ENCODE data around the gene STAB1. TPM values are rescaled to one million over a fixed set of nuclear protein-coding genes. Genes with fewer than 3 reads are reported as not detected.

STAB1 gene
- total and polyA plus RNA-seq, 2 donors (not counting 1 experiment from before 2014, with no cell fraction given) = under 0.01 to 0.09 TPM

GRCh38 chr3:52490035-52490938, 4.9 kb upstream of the STAB1 start:
- Histone ChIP-seq H3K27me3 (ENCODE audit: control insufficient read depth, insufficient read depth, low read length) (no peaks in the 10 kb centered on the region), H3K27ac (ENCODE audit: insufficient read depth, low read length) (no peak overlapping the region), H3K36me3 (ENCODE audit: control insufficient read depth, insufficient read depth, low read length) (peaks cover 52% of the 10 kb centered on the region), H3K79me2 (ENCODE audit: control insufficient read depth, insufficient read depth, low read length) (no peaks in the 10 kb centered on the region), H3K4me1 (ENCODE audit: control insufficient read depth, extremely low read depth, insufficient read depth, low read length) (peaks cover 3% of the 10 kb centered on the region), H2AFZ (ENCODE audit: low read length) (no peak overlapping the region), H3K9ac (ENCODE audit: insufficient read depth, low read length) (no peak overlapping the region), H3K4me3 (replicated peaks in 1 of 4; ENCODE audit: control extremely low read depth in 1 of 4, insufficient read depth in 1 of 4, low read depth in 3 of 4, low read length in 4 of 4) (no peak overlapping the region), H4K20me1 (ENCODE audit: control insufficient read depth, extremely low read depth, insufficient read depth, low read length) (no peaks in the 10 kb centered on the region), H3K9me3 (ENCODE audit: control insufficient read depth, insufficient read depth, low read depth, low read length) (no peaks in the 10 kb centered on the region), H3K4me2 (ENCODE audit: extremely low read depth, insufficient read depth, low read length) (no peak overlapping the region)
- TF ChIP-seq EZH2 (IDR thresholded peaks at IDR 0.05; ENCODE audit: low read length, missing control alignments) = no peak
- no peak for TF ChIP-seq CTCF (conservative IDR thresholded peaks at IDR 0.05 in 1 of 2, IDR thresholded peaks at IDR 0.05 in 1 of 2; ENCODE audit: low read depth in 1 of 2, low read length in 2 of 2)
- DNase-seq (ENCODE audit: low read depth in 2 of 2) = no peak

- no peaks in the 10 kb centered on the region for H3K9me3 ChIP-seq (ENCODE audit: control insufficient read depth, insufficient read depth, low read depth, low read length)
- H3K4me2 ChIP-seq (ENCODE audit: extremely low read depth, insufficient read depth, low read length) = no peak overlapping the region
- no peaks in the 10 kb centered on the region for H3K79me2 ChIP-seq (ENCODE audit: control insufficient read depth, insufficient read depth, low read length)
- H4K20me1 ChIP-seq (ENCODE audit: control insufficient read depth, extremely low read depth, insufficient read depth, low read length) = no peaks in the 10 kb centered on the region
- H3K27me3 ChIP-seq (ENCODE audit: control insufficient read depth, insufficient read depth, low read length) = no peaks in the 10 kb centered on the region
- TF ChIP-seq CTCF (conservative IDR thresholded peaks at IDR 0.05 in 1 of 2, IDR thresholded peaks at IDR 0.05 in 1 of 2; ENCODE audit: low read depth in 1 of 2, low read length in 2 of 2) = no peak
- no peak for TF ChIP-seq EZH2 (IDR thresholded peaks at IDR 0.05; ENCODE audit: low read length, missing control alignments)
- no peak overlapping the region for H2AFZ ChIP-seq (ENCODE audit: low read length)
- H3K4me1 ChIP-seq (ENCODE audit: control insufficient read depth, extremely low read depth, insufficient read depth, low read length) = peaks cover 9% of the 10 kb centered on the region
- DNase-seq (ENCODE audit: low read depth in 2 of 2) = peak in 1 of 2 donors; percentile 53
- H3K4me3 ChIP-seq (replicated peaks in 1 of 4; ENCODE audit: control extremely low read depth in 1 of 4, insufficient read depth in 1 of 4, low read depth in 3 of 4, low read length in 4 of 4) = no peak overlapping the region
- peaks cover 48% of the 10 kb centered on the region for H3K36me3 ChIP-seq (ENCODE audit: control insufficient read depth, insufficient read depth, low read length)
- no peak overlapping the region for H3K9ac ChIP-seq (ENCODE audit: insufficient read depth, low read length)
- no peak overlapping the region for H3K27ac ChIP-seq (ENCODE audit: insufficient read depth, low read length)
Measured at GRCh38 chr3:52490939-52491526, 4.1 kb upstream of the STAB1 start.

GRCh38 chr3:52492059-52492458, 3.1 kb upstream of the STAB1 start:
- no peak overlapping the region for H2AFZ ChIP-seq (ENCODE audit: low read length)
- peaks cover 43% of the 10 kb centered on the region for H3K36me3 ChIP-seq (ENCODE audit: control insufficient read depth, insufficient read depth, low read length)
- no peaks in the 10 kb centered on the region for H4K20me1 ChIP-seq (ENCODE audit: control insufficient read depth, extremely low read depth, insufficient read depth, low read length)
- H3K27me3 ChIP-seq (ENCODE audit: control insufficient read depth, insufficient read depth, low read length) = no peaks in the 10 kb centered on the region
- TF ChIP-seq EZH2 (IDR thresholded peaks at IDR 0.05; ENCODE audit: low read length, missing control alignments) (no peak), CTCF (conservative IDR thresholded peaks at IDR 0.05 in 1 of 2, IDR thresholded peaks at IDR 0.05 in 1 of 2; ENCODE audit: low read depth in 1 of 2, low read length in 2 of 2) (no peak)
- no peaks in the 10 kb centered on the region for H3K79me2 ChIP-seq (ENCODE audit: control insufficient read depth, insufficient read depth, low read length)
- no peak overlapping the region for H3K4me3 ChIP-seq (replicated peaks in 1 of 4; ENCODE audit: control extremely low read depth in 1 of 4, insufficient read depth in 1 of 4, low read depth in 3 of 4, low read length in 4 of 4)
- H3K4me2 ChIP-seq (ENCODE audit: extremely low read depth, insufficient read depth, low read length) = no peak overlapping the region
- no peak overlapping the region for H3K27ac ChIP-seq (ENCODE audit: insufficient read depth, low read length)
- H3K9me3 ChIP-seq (ENCODE audit: control insufficient read depth, insufficient read depth, low read depth, low read length) = no peaks in the 10 kb centered on the region
- peaks cover 9% of the 10 kb centered on the region for H3K4me1 ChIP-seq (ENCODE audit: control insufficient read depth, extremely low read depth, insufficient read depth, low read length)
- DNase-seq (ENCODE audit: low read depth in 2 of 2) = no peak
- no peak overlapping the region for H3K9ac ChIP-seq (ENCODE audit: insufficient read depth, low read length)
